ENCODE measurements around the gene CFAP92.
A peak's percentile ranks its signal among the peaks of the same experiment; 100 is the strongest.

Gene CFAP92

DNA sequence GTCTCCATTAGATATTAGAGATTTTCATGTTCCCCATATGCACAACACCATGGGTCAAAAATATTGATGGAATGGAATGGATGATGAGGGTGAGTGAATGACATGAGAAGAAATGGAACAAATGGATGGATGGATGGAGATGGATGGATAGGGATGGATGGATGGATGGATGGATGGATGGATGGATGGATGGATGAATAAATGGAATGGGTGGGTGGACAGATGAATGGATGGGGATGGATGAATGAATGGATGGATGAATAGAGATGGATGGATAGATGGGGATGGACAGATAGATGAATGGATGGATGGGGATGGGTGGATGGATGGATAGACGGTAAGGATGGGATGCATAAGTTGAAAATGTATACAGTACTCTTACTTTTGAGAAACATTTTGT, 18.6 kb downstream of the CFAP92 start:
- no peak for DNase-seq

DNA sequence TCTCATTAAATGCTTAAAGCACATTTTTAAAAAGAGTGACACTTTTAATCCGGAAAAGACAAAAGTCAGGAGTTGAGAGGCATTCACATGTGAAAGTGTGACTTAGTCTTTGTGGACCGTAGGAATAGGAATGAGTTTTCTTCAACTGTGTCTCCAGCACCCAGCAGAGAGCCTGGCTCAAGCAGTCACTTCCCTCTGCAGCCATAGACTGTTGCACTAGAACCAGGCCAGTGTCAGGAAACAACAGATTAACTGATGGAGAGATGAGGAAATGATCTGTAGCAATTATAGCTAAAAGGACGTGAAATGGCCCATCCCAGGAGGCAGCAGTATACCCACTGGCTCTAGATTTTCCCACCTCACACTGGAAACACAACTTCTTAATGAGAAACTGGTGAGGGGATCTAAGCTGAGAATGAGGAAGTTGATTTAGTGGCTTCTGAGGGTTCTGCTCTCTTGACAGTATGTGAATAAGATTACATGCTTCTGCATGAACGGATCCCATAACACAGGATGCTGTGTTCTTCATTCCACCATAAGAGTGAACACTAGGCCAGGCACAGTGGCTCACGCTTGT, 19.8 kb downstream of the CFAP92 start:
- DNase-seq, result peak; percentile 57

DNA sequence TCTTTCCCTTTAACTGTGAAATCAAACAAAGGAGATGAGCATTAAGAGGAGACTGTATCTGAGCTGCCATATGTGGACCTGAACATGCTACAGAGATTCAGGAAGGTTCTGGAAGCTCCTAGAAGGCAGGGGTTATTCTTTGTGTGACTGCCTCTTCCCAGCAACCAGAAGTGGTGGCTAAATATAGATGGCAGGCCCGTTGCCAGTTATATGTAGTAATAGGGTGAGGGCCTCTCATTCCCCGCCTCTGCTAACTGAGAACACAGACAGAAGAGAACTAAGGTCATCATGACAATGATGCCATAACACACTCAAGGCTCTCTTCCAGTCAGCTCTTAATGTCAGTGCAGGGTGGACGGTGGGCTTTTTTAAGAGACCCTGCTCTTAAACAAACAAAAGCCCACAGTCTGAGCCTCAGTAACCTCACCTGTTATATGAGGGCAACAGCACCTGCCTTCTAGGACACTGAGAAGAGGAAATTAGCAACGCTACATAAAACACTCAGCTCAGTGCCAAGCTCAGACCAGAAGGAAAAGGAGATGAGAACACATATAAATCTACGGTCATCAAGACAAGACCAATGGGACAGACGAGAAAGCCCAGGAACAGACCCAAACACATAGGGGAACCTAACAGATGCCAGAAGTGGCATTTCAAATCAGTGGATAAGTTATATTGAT, 22.3 kb downstream of the CFAP92 start:
- DNase-seq, result no peak

DNA sequence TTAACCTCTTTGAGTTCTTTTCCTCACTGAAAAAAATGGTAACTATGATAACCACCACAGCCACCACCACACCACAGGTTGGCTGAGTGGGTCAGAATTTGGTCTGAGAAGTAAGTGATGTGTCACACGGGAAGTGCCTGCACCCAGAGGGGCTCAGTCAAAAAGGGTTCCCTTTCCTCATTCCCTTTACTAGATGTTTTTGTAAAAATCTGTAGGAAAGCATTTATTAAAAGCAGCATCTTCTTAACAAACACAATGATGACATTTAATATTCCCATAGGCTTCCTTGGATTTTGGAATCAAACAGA, 23.2 kb downstream of the CFAP92 start:
- no peak for DNase-seq

DNA sequence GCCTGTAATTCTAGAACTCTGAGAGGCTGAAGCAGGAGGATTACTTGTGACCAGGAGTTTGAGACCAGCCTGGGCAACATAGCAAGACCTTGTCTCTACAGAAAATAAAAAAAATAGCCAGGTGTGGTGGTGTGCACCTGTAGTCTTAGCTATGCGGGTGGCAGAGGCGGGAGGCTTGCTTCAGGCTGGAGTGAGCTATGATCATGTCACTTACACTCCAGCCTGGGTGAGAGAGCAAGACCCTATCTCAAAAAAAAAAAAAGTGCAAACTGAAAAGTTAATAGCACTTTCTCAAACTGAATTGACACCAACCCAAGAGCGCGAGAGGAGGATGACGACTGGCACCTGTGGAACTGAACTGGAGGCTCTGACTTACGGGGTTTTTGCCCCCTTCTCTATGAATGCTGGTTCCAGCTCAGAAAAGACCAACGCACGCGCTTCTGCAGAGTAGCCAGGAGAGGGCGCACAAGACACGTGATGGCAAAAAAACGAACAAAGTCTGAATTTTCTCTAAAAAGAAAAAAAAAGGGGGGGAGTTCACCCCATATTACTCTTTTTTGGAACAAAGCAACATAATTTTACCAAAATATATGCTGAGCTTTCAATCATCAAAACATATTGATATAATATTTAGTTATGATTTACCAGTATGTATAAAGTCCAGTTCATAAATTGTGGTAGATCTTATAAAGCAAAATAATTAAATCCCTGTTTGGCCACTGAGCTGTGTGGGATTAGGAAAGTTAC, 23.7 kb downstream of the CFAP92 start:
- DNase-seq, result peak; percentile 82

DNA sequence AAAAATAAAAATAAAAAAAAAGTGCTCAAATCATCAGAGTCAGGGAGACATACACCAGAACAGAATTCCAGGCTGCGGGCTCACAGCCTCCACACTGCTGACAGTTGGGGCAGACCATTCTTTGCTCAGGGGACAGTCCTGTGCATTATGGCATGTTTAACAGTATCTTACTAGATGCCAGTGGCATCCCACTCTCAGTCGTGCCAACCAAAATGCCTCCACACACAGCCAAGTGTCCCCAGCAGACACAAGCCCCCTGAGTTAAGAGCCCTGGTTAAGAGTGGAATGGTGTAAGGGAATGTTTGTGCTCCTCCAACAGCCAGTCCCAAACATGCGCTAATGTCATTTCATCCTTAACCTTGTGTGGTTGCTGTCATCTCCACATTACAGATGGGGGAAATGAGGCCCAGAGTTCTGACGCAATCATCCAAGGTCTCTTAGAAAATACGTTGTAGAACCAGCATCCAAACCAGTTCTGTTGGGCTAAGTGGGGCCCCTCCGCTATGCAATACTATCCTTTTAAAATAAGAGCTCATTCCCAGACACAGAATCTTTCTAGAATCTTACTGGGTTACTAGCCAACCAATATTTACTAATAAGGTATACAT, 26.0 kb downstream of the CFAP92 start:
- no peak for DNase-seq

DNA sequence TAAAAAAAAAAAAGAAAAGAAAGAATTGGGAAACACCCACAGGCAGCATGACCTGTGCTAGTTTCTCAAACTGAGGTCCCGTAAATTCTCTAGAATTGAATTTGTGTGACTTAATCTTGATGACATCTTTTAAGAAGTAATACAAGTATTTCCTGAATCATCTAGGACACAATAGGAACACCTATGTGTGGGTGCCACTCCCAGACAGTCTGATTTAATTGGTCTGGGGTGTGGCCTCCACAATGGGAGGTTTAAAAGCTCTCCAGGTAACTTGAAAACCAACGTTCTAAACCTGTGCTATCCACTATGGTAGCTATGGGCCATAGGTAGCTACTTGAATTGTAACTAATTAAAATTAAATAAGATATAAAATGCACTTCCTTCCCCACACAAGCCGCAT, 28.1 kb downstream of the CFAP92 start:
- no peak for DNase-seq

DNA sequence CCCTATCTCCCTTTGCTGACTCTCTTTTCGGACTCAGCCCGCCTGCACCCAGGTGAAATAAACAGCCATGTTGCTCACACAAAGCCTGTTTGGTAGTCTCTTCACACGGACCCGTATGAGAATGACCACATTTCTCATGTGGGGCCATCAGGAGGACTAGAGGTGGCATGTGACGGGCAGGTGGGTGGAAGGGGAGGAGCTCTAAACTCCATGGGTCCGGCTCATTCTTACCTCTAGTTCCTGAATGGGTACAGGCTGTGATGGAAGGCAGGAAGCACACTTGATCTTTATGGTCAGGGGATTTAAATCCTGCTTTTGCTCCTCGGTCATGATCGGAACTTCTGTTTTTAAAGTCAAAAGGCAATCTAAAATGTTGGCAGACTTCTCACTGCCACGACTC, 28.6 kb downstream of the CFAP92 start:
- no peak for DNase-seq

DNA sequence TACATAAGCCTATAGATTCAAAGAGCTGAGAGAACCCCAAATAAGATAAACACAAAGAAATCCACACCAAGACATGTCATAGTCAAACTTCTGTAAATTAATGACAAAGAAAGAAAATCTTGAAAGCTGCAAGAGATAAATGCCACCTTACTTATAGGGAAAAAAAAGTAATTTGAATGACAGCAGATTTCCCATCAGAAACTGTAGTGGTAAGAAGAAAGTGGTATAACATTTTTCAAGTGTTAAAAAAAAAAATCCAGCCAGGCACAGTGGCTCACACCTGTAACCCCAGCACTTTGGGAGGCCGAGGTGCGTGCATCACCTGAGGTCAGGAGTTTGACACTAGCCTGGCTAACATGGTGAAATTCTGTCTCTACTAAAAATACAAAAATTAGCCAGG, 37.4 kb downstream of the CFAP92 start:
- DNase-seq, result no peak

DNA sequence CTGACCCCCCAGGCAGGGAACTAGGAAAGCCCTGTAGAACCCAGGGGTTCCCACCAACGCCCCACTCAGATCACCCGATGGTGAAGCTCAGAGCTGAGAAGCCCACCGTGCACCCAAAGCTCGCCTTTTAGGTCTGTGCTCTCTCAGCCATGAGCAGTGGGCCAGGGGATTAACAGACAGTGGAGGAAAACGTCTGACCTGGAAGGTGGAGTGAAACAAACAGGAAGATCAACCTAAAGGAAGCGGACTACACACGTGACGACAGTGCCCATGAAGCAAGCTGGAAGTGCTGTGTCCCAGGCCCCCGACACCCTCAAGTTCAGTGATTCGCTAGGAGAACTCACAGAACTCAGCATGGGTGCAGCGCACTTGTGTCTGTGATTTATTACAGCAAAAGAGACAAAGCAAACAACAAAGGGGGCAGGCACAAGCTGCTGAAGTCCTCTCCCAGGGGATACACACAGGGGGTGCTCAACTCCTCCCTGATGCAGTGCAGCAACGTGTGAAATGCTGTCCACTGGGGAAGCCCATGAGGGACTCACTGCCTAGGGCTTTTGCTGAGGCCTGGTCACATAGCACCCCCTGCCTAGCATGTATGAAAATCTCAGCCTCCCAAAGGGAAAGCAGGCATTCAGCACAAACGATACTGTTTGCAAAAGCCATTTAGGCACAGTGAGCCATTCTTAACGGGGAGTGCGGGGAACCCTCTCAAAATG, 43.5 kb downstream of the CFAP92 start:
- DNase-seq, result peak; percentile 10

DNA sequence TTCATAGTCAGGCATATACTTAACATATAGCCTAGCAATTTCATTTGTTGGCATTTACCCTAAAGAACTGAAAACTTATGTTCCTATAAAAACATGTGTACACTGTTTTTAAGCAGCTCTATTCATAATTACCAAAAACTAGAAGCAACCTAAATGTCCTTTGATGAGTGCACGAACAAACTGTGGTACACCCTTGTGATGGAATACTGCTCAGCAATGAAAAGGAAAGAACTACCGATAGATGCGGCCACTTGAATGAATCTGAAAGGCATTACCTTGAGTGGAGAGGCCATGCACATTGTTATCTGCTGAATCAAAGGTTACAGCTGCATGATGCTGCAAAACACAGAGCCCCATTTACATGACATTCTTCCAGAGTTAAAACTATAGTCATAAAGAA, 44.7 kb downstream of the CFAP92 start:
- no peak for DNase-seq

DNA sequence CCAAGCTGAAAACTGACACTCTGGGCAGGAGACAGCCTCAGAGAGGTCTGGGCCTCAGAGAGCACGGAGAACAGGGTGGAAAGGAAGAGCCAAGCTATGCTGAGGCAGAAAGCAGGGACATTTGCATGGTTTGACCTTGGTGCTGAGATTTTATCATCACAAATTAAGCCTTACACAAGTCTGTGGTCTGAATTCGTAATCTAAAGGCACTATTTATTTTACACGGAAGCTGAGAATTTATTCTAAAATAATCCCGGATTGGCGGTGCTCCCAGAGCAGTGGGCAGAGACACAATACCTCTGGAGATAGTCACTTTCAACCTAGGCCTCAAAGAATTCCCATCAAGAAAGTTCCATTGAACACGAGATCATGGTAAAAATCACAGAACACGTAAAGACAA, 47.5 kb downstream of the CFAP92 start:
- no peak for DNase-seq

DNA sequence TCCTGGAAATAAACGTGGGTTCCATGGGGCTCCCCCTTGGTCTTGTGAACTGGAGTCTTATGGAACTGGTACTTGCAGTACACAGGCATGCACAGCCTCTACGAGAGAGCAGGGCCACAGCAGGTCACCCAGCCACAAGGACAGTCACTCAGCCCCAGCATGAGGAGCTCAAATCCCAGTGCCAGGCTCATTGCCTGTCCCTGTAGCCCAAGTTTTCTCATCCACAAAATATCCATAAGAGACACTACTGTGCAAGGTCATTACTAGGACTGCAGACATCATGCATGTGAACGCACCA, 48.0 kb downstream of the CFAP92 start:
- DNase-seq, result no peak

DNA sequence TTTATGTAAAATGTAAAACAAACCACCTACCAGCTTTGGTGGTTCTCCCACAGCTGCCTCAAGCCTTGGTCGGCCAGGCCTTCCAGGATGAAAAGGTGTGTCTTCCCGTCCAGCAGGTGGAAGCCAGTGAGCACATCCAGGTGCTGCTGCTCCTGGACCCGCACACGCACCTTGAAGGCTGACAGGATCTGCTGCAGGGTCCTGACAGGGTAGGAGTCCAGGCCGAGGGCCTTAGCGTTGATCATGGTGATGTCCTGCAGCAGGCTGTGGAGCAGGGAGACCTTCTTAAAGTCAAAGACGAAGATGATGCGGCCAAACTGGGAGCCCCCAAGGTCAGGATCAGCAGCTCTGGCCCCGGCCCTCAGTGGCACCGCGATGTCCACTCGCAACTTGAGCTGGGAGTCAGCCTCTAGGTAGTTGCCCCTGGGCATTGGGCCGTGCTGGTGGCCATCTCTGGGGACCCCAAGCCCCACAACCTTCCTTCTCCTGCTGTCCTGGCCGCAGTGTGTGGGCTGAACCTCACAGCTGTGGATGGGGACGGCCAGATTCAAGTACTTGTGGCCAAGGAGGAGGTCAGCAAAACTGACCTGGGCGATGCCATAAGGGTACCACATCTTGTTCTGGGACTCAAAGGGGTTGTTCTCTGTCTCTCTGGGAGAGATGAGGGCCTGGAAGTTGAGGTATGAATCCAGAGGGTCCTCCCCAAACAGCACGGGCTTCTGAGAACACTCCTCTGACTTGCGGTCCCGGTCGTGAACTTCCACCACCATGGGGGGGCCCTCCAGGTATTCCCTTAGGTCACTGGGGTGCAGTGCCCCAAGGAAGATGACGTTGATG, 48.6 kb downstream of the CFAP92 start:
- no peak for DNase-seq

DNA sequence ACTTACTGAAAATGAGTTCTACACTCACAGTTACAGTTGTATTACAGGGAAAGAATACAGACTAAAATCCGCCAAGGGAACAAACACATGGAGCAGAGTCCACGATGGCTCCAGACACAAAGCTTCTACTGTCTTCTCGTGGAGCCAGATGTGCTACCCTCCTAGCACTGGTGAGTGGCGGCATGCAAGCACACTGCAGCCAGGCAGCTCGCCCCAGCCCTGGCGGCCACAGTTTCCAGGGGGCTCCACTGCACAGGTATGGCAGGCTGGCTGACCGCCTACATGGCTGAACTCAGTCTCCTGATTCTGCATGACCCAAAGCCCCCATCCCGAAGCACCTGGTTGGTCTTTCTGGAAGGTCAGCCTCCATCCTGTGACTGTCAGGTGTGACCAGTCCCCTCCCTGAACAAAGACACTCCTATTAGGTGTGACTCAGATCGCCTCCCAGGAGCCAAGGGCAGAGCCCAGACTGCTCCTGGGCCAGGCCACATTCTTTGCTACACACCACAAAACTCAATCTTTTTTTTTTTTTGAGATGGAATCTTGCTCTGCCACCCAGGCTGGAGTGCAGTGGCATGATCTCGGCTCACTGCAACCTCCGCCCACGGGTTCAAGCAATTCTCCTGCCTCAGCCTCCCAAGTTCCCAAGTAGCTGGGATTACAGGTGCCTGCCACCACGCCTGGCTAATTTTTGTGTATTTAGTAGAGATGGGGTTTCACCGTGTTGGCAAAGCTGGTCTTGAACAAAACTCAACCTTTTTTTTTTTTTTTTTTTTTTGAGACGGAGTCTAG, 51.5 kb downstream of the CFAP92 start:
- no peak for DNase-seq

DNA sequence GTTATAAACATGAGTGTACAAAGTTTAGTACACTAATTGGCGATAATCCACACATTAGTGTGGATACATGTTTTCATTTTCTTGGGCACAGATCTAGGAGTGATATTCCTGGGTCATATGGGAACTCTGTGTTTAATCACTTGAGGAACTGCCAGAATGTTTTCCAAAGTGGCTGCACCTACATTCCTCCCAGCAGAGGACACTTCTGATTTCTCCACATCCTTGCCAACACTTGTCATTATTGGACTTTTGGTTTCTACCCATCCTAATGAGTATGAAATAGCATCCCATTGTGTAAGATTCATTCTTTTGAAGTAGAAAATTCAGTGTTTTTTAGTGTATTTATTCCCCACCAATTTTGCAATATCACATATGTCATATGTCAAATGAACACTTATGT, 53.6 kb downstream of the CFAP92 start:
- no peak for DNase-seq

DNA sequence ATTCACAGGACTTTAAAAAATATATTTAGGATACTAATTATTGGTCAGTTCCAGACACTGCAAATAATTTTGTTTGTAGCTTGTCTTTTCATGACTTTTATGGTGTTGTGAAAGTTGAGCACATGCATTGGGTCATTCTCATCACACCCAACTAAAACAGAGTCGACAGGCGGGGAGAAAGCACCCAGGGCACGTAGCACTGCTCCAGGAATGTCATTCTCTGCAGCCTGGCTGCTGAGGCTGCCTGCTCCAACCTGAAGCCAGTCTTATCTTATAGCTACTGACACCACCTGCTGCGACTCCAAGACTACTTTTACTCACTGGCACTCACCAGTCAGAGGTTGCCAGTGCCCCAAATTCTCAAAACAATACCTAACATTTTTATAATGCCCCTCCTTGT, 57.5 kb downstream of the CFAP92 start:
- DNase-seq, result no peak

DNA sequence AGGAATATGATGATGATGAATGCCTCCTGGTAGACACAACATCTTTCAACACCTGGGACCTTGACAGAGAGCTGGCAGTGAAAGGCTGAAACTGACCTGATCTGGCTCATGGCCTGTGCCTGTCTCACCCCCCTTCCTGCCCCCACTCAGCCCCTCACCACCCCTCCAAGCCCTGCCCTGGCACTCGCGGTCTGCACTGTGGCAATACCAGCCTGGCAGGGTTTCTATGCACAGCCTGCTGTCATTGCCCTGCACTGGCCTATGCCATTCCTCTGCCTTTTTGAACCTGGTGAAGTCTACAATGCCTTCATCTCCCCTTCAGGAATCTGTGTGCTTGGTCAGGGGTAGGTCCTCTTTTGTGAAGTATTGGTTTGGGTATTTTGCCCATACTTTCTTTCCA, 58.0 kb downstream of the CFAP92 start:
- no peak for DNase-seq

DNA sequence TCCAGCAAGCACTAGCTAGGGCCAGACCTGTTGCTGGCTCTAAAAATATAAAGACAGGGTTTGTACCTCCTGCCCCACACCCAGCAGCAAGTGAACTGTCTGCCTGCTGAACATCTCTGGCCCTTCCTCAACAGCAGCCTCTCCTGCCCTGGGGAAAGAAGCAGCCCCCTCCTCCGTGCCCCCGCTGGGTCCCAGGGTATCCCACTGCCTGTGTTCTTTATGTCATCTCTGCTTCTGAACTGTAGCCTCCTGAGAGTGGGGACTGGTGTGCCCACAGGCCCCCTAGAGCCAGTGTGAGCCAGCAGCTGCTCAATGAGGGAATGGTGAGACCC, 60.0 kb downstream of the CFAP92 start:
- DNase-seq, result no peak

DNA sequence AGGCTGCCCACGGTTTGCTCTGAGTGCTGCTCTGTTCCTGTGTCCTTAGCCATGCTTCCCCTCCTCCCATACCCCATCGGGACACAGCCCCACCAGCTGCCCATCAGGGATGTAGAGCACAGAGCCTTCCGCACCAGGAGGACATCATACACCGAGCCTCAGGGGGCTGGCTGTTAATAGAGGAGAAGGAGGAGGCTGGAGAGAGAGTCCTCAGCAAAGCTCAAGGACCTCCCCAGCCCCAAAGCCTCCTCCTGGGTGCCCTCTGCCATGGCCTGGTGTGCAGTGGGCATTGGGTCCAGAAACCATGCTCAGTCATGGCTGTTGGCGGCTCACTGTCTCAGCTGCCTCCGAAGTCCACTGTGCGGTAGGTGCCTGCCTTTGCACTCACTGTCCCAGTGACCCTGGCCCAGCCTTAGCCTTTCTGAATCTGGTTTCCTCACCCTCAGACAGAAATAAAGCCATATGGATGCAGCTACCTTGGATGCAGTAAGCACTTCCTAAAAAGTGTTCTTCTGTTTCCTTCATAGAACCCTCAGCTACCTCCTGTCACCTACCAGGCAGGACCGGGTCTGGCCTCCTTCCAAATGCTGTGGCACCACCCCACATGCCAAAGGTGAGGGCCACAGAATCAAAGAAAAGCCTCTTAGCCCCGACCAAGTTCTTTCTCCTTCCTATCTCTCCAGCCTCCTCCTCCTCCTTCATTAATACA, 60.5 kb downstream of the CFAP92 start:
- DNase-seq, result no peak

DNA sequence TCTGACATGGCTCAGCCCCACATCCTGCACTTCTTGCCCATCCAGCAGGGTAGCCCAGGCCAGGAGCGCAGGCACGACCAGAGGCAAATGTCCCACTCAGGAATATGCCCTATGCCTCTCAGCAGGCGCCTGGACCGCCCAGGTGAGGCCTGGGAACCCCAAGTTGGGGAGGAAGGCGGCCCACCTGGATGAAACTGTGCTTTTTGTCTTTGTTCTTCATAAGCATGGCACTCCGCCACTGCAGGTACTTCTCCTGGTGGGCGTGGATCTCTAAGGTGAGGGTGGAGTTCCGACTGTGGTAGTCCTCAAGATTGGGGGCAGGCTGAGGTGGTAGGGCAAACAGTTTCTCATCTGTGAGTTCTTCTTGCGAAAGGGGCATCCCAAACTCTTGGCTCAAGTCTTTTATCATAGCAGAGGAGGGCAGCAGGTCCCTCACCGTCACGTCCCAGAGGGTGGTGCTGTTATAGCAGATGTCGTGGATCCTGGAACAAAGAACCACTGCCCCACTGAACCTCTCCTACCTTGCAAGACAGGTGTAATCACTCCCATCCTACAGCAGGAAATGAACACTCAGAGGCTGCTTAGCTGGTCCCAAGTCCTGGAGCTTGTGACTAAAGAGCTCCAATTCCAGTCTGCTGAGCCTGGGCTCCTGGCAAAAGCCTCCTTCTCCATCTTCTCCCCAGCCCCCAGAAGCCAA, 61.2 kb downstream of the CFAP92 start:
- DNase-seq, result no peak

Data from hematopoietic multipotent progenitor cell treated with erythropoietin and hydrocortisone succinate and interleukin-3 and kit ligand, for 6 days (in vitro differentiated cells).